ENCODE results near the gene CADM4. TPM values are rescaled to one million over a fixed set of nuclear protein-coding genes. Genes with fewer than 3 reads are reported as not detected.

The CADM4 gene
- total RNA-seq, 1 donor from 2014 or later = 7.1 TPM

DNA sequence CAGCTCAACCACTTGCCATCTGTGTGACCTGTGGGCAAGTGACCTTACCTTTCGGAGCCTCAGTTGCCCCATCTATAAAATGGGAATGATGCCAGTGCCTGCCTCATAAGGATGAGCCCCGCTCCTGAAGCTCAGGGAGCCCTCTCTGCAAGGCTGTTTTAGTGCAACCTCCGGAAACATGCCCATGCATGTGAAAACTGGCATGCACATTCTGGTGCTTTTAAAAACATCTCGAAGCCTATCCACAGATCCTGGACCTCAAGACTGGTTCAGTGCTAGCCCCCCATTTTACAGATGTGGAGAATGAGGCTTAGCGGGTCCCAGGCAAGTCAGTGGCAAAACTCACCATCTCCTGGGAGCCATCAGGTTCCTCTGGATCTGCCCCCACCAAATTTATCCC, 5.6 kb downstream of the CADM4 start:
- Mint-ChIP-seq H3K27me3 (ENCODE audit: low read depth) (peaks cover 8% of the 10 kb centered on the region), H3K4me3 (ENCODE audit: unreplicated experiment) (no peak overlapping the region), H3K36me3 (ENCODE audit: low read depth) (no peaks in the 10 kb centered on the region), H3K27ac (ENCODE audit: unreplicated experiment) (no peak overlapping the region), H3K9me3 (ENCODE audit: low read depth) (no peaks in the 10 kb centered on the region), H3K4me1 (ENCODE audit: low read depth) (peaks cover 10% of the 10 kb centered on the region)
- DNase-seq (ENCODE audit: low spot score) = no peak
- no peak for TF ChIP-seq CTCF (IDR thresholded peaks at IDR 0.05)

- Mint-ChIP-seq H3K4me3 (ENCODE audit: unreplicated experiment) (no peak overlapping the region), H3K27me3 (ENCODE audit: low read depth) (peaks cover 3% of the 10 kb centered on the region), H3K4me1 (ENCODE audit: low read depth) (peaks cover 7% of the 10 kb centered on the region), H3K9me3 (ENCODE audit: low read depth) (no peaks in the 10 kb centered on the region), H3K36me3 (ENCODE audit: low read depth) (no peaks in the 10 kb centered on the region), H3K27ac (ENCODE audit: unreplicated experiment) (no peak overlapping the region)
- no peak for DNase-seq (ENCODE audit: low spot score)
- TF ChIP-seq CTCF (IDR thresholded peaks at IDR 0.05) = no peak
Measured at GRCh38 chr19:43633520-43633919, 6.1 kb downstream of the CADM4 start.

DNA sequence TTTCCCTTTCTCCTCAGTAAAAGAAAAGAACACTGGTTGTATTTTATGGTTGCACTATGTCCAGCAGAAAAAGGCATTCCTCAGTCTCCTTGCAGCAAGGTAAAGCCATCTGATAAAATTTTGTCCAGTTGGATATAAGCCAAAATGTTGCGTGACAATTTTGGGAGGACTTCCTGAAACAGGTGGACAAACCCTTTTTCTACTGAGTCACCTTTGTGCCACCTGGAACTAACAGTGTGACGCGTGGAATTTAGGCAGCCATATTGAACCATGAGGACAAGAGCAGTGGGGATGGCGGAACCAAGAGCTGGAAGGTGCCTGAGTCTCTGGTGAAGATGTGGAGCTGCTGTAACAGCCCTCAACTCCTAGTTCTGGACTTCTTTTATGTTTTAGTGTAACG, 8.2 kb downstream of the CADM4 start:
- no peak for TF ChIP-seq CTCF (IDR thresholded peaks at IDR 0.05)
- no peaks in the 10 kb centered on the region for H3K9me3 Mint-ChIP-seq (ENCODE audit: low read depth)
- H3K4me1 Mint-ChIP-seq (ENCODE audit: low read depth) = peaks cover 7% of the 10 kb centered on the region
- no peak for DNase-seq (ENCODE audit: low spot score)
- no peak overlapping the region for H3K4me3 Mint-ChIP-seq (ENCODE audit: unreplicated experiment)
- H3K36me3 Mint-ChIP-seq (ENCODE audit: low read depth) = no peaks in the 10 kb centered on the region
- H3K27ac Mint-ChIP-seq (ENCODE audit: unreplicated experiment) = no peak overlapping the region
- no peaks in the 10 kb centered on the region for H3K27me3 Mint-ChIP-seq (ENCODE audit: low read depth)

- Mint-ChIP-seq H3K9me3 (ENCODE audit: low read depth) (no peaks in the 10 kb centered on the region), H3K27ac (ENCODE audit: unreplicated experiment) (no peak overlapping the region), H3K27me3 (ENCODE audit: low read depth) (no peaks in the 10 kb centered on the region), H3K36me3 (ENCODE audit: low read depth) (no peaks in the 10 kb centered on the region), H3K4me1 (ENCODE audit: low read depth) (no peaks in the 10 kb centered on the region), H3K4me3 (ENCODE audit: unreplicated experiment) (no peak overlapping the region)
- no peak for TF ChIP-seq CTCF (IDR thresholded peaks at IDR 0.05)
- DNase-seq (ENCODE audit: low spot score) = no peak
Measured at GRCh38 chr19:43628646-43629326, 10.9 kb downstream of the CADM4 start.

GRCh38 chr19:43626838-43627237, 12.8 kb downstream of the CADM4 start:
- no peak for DNase-seq (ENCODE audit: low spot score)
- H3K9me3 Mint-ChIP-seq (ENCODE audit: low read depth) = no peaks in the 10 kb centered on the region
- no peak for TF ChIP-seq CTCF (IDR thresholded peaks at IDR 0.05)
- H3K27ac Mint-ChIP-seq (ENCODE audit: unreplicated experiment) = no peak overlapping the region
- H3K4me3 Mint-ChIP-seq (ENCODE audit: unreplicated experiment) = no peak overlapping the region
- H3K27me3 Mint-ChIP-seq (ENCODE audit: low read depth) = no peaks in the 10 kb centered on the region
- no peaks in the 10 kb centered on the region for H3K36me3 Mint-ChIP-seq (ENCODE audit: low read depth)
- H3K4me1 Mint-ChIP-seq (ENCODE audit: low read depth) = no peaks in the 10 kb centered on the region

Data from chondrocyte (in vitro differentiated cells).